ENCODE results near the gene ANKRD34C.
A peak's percentile ranks its signal among the peaks of the same experiment; 100 is the strongest.
"Not testable (repeated sequence)": the region's sequence is repeated elsewhere in the genome, so short reads cannot be mapped to it uniquely, and the experiment has no call there.

ANKRD34C gene

DNA sequence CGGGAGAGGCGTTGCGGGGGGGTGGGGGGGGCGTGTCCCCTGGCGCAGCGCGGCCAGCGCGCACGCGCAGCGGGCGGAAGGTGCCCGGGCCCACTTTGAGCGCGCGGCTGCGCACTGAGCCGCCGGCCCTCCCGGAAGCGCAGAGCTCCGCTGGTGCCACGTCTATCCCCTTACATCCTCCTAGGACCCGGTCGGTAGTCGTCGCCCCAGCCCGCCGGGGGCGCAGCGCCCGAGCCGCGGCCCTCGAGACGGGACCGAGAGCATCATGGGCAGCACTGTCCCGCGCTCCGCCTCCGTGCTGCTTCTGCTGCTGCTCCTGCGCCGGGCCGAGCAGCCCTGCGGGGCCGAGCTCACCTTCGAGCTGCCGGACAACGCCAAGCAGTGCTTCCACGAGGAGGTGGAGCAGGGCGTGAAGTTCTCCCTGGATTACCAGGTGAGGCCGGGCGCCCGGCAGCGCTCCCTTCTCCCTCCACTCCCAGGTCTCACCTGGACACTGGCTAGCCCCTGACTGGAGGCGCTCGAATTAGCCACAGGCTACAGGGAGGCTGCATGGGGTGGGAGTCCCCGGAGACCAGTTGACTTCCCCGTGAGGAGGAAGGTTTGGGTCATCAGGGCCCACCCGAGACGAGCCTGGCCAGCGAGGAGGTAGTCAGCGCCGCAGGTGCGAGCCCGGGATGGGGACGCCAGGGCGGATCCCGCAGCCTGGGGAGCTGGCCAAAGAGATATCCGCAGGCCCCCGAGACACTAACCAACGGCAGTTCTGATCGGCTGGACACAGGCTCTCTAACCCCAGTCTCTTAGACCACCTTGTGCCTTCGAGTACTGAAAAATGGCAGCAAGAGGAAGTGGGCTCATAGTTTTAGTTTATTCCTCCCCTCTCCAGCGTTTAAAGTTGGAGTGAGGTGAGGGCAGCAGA, 28.7 kb downstream of the ANKRD34C start, which contains the start of gene TMED3:
TSS of gene TMED3 (plus strand) at position 128 of the 916 bp plus-strand sequence. CDS start at position 266, 138 bp downstream.
- DNase-seq (ENCODE audit: low read depth) = peak; percentile 31

DNA sequence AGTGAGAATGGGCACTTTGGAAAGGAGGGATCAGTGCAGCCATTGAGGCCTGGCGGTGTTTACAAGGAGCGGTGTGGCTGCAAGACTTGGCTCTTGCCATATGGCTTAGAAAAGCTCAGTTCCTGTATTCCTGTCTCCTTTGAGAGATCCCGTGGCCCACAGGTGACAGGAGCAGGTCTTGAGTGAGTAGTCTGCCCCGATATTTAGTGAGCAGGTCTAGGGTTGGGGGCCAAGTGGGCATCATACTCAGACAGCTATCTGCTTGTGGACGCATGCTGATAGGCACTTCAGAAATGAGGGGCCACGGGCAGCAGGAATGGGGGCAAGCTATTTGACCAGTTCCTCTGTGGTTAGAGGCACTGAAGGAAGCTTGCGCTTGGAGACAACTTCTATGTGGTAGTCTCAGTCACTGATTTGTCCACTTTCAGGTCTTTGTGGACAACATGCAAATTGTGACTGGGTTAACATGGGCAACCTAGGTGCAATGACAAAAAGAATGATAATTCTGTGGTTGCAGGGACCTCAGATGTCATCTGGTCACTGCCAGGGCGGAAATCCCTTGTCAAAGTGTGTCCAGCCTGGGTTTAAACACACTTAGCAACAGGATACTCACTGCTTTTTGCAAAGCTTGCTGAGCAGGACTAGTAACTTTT, 29.5 kb downstream of the ANKRD34C start:
- no peak for DNase-seq (ENCODE audit: low read depth)

DNA sequence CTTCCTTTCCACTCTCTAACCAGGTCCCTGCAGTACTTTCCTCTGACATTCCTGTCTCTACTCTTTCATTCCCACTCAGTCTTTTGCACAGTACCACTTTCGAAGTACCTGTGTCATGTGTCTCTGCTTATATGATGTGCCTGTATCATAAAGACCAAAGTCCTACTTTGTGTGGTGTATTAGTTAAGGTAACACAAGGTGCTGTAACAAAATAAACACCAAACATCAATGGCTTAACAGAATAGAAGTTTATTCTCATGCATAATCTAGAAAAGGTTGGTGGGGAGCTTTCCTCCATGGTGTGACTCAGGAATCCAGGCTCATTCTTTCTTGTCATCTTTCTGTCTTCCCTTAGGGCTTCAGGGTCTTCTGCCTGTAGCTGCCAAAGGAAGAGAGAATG, 31.7 kb downstream of the ANKRD34C start:
- DNase-seq (ENCODE audit: low read depth) = no peak

DNA sequence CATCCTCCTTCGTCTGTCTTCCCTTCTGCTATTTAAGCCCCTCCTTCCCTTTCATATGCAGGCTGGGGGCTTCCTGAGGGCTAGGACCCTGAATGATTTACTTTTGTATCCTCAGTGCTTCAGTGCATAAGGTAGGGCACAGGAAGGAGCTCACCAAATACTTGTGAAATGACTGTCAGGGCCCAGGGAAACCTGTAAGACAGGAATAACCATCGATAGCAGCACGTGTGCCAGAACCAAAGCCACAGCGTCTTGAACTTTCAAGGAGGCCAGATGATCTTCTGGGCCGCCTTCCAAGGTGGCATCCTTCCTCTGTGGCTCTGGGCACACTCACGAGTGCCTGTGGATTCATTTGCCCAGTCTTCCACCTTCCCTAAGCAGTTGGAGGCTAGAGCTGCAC, 32.3 kb downstream of the ANKRD34C start:
- DNase-seq (ENCODE audit: low read depth) = no peak

DNA sequence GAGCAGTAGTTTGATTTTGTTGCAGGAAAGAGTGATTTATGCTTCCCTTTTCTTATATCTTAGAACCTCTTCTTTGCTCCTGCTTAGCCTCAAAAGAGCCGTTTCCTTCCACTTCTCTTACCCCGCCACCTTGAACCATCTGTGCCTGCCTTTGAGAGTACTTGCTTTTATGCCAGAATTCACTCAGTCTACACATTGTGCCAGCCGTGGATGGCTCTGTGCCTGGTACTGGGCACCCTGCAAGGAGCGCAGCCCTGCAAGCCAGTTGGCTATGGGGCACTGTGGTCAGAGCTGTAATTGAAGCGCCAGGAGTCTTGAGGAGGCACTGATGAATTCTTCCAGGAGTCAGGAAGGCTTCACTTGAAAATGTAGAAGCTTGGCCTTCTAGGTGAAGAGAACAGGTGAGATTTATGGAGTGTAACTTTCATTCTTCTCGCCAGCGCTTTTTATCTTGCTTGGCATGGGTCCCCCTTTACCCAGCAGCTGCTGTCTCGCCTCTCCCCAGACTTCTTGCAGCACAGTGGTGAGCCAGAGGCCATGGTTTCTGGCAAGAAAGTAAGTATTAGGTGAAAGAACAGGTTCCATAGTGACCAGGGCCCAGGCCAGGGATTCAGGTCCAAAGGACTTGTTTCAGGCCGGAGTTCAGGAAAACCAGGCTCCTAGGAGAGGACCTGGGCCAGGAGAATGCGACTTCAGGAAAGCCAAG, 33.3 kb downstream of the ANKRD34C start:
- DNase-seq (ENCODE audit: low read depth) = no peak

DNA sequence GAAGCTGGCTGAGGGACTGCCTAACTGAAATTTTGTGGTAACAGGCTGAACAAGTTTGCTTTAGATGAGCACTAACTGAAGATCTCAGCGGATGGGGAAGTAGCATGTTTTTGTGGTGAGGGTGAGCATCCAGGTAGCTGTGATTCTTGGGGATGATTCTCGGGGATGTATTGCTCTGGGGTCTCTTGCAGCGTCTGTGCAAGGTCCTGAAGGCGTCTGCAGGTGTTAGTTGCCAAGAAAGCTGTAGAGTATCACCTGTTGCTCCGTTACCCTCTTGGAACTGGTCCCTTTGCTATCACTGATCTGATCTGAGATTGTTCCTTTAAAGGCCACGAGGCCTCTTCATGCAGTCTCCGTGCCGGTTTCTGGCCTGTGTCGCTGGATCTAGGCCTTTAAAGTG, 34.3 kb downstream of the ANKRD34C start:
- no peak for DNase-seq (ENCODE audit: low read depth)

DNA sequence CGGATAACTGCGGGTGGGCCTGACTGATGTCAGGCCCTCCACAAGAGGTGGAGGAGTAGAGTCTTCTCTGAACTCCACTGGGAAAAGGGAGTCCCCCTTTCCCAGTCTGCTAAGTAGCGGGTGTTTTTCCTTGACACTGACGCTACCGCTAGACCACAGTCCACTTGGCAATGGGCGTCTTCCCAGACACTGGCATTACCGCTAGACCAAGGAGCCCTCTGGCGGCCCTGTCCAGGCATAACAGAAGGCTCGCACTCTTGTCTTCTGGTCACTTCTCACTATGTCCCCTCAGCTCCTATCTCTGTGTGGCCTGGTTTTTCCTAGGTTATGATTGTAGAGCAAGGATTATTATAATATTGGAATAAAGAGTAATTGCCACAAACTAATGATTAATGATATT, 37.5 kb downstream of the ANKRD34C start:
- DNase-seq (ENCODE audit: low read depth) = not testable (repeated sequence)

DNA sequence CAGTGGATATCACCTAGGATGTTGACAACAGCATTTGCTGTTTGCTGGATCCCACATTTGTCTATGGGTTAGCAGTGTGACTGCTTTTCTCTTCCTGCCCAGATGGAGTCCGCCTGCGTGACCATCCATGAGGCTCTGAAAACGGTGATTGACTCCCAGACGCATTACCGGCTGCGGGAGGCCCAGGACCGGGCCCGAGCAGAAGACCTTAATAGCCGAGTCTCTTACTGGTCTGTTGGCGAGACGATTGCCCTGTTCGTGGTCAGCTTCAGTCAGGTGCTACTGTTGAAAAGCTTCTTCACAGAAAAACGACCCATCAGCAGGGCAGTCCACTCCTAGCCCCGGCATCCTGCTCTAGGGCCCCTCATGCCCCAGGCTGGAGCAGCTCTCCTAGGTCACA, 39.4 kb downstream of the ANKRD34C start:
- DNase-seq (ENCODE audit: low read depth) = no peak

DNA sequence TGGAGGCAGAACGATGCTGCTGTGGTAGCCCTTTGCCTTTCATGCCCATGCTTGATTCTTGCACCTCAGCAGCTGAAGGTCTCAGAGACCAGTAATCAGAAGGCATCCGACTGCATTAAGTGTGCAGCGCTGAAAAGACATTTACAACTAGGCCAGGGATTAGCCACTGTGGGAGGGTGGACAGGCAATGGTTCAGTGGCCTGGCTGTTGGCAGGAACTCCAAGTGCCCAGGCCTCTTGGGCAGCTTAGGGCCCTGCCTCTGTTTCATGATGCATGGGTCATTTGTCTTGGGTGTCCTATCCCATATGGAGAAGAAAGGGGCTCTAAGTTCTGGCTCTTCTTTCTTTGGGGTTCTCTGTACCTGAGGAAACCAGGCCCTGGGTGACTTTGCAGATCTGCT, 39.8 kb downstream of the ANKRD34C start:
- DNase-seq (ENCODE audit: low read depth) = no peak

DNA sequence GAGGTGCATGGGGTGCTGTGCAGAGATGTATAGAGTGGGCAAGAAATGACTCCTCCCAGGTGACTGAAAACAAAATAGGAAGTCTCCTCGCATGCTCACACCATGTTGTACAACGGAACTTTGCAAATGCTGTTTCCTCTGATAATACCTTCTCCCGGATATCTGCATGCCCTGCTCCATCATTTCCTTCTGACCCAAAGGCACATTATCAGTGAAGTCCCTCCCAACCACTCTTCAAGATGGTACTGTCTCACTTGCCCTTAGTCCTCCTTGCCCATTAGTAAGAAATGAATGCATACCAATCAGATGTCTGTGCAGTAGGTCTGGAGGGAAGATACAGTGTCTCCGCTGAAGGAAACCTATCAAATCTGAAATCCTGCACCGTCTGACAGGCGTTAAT, 40.4 kb downstream of the ANKRD34C start:
- no peak for DNase-seq (ENCODE audit: low read depth)

DNA sequence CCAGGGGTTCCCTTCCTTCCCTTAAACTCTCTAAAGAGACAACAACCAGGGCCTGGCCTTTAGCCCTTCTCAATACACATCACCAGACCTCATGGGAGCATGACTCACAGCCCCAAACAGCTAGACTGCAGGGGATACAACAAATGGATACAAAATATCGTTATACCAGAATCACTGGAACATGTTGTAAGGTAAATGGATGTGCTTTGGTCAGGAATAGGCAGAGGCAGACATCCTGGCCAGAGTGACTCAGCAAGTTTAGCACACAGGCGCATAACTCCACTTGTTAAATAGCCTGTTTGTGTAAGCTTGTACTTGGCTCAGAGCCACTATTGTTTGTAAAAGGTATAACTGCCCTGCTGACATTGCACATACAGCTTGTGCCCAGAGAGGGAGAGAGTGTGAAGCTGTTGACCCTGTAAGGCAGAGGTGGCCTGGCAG, 46.7 kb downstream of the ANKRD34C start:
- DNase-seq (ENCODE audit: low read depth) = no peak

Data from GM04503 (cell line).